Raji (cell line): ENCODE data around the gene NME7.

ENCODE experiments used
- POLR2A ChIP-seq: IDR thresholded peaks from 2 replicates; pipeline ENCODE4 v1.6.1; 2011; ENCODE audit warnings: low read depth, low read length, control low read depth; ENCODE audit not compliant: insufficient read depth

The NME7 gene

GRCh38 chr1:169160845-169161495 lies 206.6 kb downstream of the NME7 start:
- TF ChIP-seq POLR2A, result no peak

DNA sequence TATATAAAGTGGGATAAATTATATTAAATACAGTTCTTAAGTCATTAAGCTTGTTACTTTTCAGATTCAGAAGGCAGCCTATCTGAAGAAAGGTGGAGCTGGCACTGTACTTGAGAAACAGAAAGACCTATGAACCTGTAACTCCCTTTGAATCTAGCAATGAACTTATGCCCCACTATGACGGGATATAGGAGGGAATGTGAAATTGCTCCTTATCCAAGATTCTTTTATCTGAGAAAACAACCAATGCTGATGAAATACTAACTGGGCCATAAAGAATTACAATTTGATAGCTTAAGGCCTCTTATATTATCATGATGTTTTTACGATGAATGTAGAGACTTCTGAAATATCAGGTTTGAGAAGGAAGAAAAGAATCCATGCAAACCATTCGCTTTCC lies 211.0 kb downstream of the NME7 start:
- TF ChIP-seq POLR2A, result no peak

- no peak for TF ChIP-seq POLR2A
Observed at GRCh38 chr1:169155675-169156074, 211.9 kb downstream of the NME7 start.

GRCh38 chr1:169151338-169151837 lies 216.2 kb downstream of the NME7 start:
- TF ChIP-seq POLR2A, result no peak

DNA sequence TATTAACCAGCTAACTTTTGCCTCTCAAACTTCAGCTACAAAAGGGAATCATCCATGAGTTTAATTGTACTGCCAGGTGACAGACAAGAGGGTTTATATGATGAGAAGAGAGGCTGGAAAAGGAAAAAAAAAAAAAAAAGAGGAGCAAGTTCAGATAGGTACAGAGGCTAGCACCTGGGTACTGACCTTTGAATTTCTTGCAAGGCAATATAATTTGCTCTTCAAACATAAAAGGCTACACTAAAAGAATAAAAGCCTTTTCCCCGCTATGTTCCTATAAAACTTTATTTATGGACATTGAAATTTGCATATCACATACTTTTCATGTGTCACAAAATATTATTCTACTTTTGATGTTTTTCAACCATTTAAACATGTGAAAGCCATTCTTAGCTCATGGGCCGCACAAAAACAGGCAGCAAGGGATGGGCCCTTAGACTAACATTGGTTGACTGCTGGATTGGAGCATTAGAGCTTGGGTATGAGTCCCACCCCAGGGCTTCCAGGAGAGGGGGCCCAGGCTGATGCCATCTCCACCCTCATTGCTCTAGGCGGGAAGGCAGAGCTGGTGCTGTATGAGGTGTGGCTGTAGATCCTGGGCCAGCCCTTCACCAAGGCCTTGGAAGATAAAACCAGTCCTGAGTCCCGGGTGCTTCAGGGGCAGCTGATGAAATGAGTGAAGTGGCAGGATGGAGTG lies 216.8 kb downstream of the NME7 start:
- TF ChIP-seq POLR2A, result no peak

GRCh38 chr1:169149555-169150286 lies 217.9 kb downstream of the NME7 start:
- TF ChIP-seq POLR2A, result no peak

DNA sequence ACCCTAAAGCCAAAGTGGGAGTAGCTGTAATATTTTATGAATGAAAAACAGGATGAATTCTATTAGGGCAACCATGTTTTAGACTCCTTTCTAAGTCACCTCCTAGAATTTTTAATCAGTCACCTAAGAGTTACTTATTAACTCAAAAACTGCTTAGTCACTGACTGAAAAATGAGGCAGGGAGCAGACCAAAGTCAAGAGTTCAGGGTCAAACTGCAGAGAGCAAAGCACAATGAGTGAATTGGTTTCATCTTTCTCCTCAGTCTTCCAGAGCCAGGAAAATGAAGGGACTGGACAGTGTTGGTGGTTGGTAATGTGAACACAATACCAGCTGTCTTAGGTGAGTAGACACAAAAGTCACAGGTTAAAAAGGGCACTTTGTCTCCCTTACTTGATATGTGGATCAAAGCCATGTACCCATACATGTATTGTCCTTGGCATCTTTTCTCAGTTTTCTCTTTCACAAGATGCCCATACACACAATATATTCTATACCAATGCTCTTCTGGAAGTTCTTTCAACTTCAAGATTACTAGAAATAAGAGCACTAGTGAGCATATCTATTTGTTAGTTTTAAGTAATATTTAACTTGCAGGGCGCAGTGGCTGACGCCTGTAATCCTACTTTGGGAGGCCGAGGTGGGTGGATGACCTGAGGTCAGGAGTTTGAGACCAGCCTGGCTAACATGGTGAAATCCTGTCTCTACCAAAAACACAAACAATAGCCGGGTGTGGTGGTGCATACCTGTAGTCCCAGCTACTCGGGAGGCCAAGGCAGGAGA lies 218.9 kb downstream of the NME7 start:
- no peak for TF ChIP-seq POLR2A

DNA sequence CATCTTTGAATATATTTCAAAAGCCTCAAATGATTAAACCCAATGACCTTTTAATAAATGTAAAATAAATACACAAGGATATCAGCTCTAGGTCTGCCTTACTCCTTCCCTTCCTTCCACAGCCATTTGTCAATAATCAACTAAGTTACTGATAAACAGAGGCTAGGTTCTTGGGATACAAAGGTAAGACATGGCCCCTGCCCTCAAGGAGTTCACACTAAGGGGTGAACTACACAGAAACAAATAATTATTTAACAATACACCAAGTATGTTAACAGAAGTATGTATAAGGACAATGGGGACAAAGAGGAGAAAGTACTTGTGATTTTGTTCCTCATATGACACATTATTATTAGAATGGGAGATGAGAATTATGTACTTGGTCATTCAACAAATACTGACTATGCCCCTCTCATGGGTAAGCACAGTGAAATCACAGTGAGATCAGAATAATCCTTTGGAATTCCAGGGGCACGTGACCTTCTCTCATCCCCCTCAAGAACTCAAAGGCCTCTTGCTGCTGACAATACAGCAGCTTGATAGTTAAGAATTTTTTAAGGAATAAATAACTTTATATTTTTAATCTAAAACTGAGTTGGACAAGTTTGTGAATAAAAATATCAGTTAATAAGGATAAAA lies 220.9 kb downstream of the NME7 start:
- no peak for TF ChIP-seq POLR2A

- no peak for TF ChIP-seq POLR2A
Observed at GRCh38 chr1:169144941-169145626, 222.5 kb downstream of the NME7 start.

DNA sequence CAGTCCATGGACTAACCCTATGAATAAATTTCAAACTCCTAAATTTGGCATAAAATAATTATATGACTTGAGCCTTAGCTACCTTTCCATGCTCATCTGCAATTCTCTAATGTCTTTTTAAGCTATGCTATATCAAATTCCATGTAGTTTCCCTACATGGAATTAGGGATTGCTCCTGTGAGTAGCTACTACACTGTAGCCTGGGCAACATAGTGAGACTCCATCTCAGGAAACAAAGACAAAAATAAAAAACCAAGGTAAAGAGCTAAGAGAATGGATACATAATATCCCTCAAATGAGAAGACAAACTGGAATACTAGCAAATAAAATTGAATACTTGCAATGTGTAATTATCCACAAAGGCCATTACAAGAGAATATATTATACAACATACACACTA lies 223.6 kb downstream of the NME7 start:
- TF ChIP-seq POLR2A, result no peak

- TF ChIP-seq POLR2A, result no peak
Observed at GRCh38 chr1:169143346-169143745, 224.3 kb downstream of the NME7 start.

- no peak for TF ChIP-seq POLR2A
Observed at GRCh38 chr1:169142129-169142528, 225.5 kb downstream of the NME7 start.

DNA sequence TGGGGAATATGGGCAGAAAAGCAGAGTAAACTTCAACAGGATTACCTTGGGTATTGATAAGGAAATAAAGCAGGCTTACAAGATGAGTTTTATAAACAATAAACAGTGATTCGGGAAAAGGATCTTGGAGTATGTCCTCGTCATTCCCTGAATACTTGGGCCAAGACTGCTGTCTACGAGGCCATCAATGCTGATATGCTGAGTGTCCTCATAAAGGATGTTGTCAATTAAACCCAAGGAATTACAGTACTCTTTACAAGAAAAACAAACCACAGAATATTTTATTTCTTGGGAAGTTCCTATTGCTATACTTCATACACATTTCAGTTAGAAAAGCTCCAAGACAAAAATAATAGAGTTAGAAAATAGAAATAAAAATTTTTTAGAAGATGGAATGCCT lies 226.2 kb downstream of the NME7 start:
- TF ChIP-seq POLR2A, result no peak

DNA sequence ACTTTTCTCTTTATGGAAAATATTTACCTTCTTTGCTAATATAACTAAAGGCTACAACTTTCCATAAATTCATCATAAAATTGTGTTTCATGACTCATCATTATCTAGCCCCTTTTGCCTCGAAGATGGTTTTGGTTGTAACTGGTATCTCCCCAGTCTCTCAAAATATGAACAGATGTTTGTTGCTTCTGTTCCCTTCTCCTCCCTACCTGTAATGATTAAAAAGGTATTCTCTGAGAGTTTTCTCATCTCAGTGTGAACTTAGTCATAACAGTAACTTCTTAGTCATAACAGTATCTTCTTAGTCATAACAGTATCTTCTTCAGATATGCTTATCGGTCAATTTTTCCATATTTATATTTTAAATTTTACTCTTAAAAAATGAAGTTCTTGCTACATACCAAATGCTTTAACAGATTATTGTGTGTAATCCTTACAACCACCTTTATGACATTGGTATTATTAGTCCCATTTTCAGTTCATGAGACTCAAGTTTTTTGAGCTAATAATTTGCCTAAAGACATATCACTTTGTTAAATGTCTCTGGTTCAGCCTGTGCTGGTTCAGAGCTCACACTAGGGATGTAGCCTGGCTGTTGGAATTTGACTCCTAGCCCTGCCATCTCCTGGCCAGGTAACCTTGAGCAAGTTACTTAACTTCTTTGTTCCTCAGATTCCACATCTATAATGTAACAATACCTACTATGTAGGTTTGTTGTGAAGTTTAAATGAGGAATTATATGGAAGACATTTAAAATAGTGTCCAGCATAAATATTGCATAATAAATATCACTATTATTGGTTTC lies 228.5 kb downstream of the NME7 start:
- TF ChIP-seq POLR2A, result no peak

DNA sequence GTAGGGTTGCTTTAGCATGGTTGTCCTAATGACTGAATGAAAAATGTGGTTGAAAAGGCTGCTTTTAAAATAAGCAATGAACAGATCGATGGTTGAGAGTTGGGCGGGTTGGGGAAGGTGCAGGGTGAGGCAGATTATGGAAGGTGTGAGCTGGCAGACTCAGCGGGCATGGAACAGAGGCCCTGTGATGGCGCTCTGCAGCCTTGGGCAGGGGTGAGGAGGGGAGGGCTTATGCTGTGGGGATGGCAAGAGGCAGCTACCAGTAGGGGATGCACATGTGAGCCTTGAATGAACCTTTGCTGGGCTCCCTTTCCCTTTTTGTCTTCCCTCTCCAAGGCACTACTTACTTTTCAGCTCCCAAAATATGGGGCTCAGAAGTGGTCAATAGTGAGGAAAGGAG lies 230.2 kb downstream of the NME7 start:
- no peak for TF ChIP-seq POLR2A
